Fibroblast of mammary gland (primary cell): ENCODE data around the gene GALNS.

ENCODE experiments used
- DNase-seq: peaks from one replicate; pipeline ENCODE4 v3.0.0-alpha.2; 2010; ENCODE audit warnings: low read depth
- H3K4me3 ChIP-seq: 2 replicates; pipeline ENCODE4 v1.5.1; 2011; ENCODE audit warnings: low read depth, mild to moderate bottlenecking, low read length, moderate library complexity; ENCODE audit not compliant: control insufficient read depth
- TF ChIP-seq, protein P1 (sequence below): conservative IDR thresholded peaks from 2 replicates; pipeline ENCODE4 v1.5.1; 2011; ENCODE audit warnings: low read depth, low read length, inconsistent platforms; ENCODE audit not compliant: control insufficient read depth, insufficient read depth

GALNS gene

DNA sequence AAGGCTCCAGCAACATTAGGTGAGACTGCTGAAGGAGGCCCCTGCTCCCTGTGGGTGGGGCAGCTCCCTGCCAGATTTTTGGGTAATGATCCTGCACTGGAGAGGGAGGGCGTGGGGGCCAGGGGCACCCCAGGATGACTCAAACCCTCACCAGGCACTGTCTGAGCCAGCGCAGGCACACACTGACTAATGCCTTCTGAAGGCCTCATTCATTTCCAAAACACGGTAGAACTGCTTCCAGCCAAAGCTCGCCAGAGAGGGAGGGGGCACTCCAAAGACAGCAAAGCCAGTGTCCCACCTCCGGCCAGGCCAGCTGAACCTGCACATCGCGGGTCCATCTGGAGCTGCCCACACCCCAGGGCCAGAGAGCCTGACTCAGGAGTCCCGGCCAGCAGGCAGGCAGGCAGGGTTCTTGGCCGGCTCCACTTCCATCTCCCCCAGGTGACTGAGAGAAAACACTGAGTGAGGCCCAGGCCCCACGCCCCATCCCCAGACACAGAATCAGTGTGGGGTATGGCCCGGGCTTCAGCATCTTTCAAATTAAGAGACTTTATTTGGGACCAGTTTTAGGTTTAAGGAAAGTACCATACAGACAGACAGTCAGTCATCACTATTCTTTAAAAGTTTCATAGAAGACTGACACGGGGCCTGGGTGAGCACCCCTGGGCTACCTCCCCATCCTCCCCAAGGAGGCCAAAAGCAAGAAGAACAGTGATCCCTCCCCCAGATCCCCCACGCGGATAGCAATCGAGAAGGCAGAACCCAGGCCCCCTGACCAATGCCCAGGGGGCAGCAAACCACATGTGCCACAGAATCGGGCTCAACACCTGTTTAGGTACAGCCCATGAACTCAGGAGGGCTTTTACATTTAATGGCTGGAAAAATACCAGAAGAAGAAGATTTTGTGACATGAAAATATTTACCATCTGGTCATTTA is 74.0 kb downstream of the GALNS start:
- H3K4me3 ChIP-seq, result peak overlapping the region; percentile 70
- peak; percentile 84 for DNase-seq
- TF ChIP-seq, protein P1, sequence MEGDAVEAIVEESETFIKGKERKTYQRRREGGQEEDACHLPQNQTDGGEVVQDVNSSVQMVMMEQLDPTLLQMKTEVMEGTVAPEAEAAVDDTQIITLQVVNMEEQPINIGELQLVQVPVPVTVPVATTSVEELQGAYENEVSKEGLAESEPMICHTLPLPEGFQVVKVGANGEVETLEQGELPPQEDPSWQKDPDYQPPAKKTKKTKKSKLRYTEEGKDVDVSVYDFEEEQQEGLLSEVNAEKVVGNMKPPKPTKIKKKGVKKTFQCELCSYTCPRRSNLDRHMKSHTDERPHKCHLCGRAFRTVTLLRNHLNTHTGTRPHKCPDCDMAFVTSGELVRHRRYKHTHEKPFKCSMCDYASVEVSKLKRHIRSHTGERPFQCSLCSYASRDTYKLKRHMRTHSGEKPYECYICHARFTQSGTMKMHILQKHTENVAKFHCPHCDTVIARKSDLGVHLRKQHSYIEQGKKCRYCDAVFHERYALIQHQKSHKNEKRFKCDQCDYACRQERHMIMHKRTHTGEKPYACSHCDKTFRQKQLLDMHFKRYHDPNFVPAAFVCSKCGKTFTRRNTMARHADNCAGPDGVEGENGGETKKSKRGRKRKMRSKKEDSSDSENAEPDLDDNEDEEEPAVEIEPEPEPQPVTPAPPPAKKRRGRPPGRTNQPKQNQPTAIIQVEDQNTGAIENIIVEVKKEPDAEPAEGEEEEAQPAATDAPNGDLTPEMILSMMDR, result no peak

DNA sequence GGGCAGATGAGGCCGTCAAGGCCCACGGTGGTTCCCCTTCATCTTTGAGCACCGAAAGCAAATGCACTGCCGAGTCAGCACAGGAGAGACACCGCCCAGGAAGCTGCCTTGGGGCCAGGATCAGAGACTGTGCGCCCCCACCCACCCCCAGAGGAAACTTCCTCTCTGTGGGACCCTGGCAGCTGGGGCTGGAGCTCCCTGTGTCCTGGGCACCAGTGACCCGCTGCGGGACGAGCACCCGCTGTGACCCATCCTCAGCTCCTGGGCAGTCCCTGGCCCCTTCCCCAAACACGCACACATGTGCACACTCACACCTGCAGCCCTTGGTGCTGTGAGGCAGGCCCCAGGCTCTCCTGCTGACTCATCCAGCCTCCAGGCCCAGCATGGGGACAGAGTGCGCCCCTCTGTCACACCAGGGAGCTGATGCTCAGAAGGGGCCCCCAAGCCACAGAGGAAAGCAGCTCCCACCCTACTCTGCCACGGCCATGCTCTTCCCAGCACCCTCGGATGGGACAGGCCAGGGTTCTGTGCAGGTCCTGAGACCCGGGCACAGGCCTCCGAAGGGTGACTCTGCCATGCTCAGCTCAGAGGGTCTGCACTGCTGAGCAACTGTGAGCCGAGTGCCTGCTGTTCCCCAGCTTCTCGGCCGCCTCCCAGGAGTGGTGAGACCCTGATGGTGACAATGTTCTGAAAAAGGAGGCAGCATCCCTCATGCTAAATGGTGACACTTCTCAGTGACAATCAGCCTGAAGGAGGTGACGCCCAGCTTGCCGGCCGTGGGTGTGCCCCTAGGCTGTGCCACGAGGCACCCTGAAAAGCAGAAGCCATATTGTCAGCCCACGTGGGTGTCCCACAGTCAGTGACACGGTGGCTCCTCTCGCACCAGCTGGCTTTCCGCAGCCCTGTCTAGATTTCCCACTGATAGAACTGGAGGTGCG is 75.3 kb downstream of the GALNS start:
- no peak for DNase-seq
- H3K4me3 ChIP-seq, result no peak overlapping the region
- TF ChIP-seq, protein P1, result no peak

DNA sequence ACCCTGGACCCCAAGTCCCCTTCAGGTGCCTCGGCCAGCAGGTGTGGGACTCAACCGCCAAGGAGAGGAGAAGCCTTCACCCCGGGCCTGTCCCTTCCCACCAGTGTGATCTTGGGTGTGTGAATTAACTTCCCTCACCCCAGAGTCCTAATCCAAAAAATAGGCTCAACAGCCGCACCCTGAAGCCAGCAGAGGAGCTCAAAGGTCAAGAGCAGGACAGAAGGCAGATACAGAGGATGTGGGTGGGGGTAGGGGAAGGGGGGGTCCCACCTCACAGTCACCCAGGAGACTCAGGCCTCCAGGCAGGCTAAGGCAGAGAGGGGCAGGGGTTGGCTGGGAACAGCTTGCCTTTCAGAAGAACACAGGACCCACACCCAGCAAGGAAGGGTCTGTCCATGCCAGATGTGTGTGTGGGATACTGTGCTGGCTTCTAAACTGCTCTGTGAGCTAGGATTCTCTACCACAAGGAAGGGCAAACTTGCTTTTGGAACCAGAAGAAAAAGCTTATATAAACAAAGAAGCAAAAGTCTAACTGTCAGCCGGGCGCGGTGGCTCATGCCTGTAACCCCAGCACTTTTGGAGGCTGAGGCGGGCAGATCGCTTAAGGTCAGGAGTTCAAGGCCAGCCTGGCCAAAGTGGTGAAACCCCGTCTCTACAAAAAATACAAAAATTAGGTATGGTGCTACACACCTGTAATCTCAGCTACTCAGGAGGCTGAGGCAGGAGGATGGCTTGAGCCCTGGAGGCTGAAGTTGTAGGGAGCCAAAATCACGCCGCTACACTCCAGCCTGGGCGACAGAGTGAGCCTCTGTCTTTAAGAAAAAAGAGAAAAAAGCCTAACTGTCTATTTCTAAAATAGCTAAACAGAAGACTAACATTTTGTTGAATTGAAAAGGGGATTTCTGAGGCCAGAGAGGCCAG is 76.3 kb downstream of the GALNS start:
- TF ChIP-seq, protein P1, result no peak
- DNase-seq, result no peak
- H3K4me3 ChIP-seq, result no peak overlapping the region

DNA sequence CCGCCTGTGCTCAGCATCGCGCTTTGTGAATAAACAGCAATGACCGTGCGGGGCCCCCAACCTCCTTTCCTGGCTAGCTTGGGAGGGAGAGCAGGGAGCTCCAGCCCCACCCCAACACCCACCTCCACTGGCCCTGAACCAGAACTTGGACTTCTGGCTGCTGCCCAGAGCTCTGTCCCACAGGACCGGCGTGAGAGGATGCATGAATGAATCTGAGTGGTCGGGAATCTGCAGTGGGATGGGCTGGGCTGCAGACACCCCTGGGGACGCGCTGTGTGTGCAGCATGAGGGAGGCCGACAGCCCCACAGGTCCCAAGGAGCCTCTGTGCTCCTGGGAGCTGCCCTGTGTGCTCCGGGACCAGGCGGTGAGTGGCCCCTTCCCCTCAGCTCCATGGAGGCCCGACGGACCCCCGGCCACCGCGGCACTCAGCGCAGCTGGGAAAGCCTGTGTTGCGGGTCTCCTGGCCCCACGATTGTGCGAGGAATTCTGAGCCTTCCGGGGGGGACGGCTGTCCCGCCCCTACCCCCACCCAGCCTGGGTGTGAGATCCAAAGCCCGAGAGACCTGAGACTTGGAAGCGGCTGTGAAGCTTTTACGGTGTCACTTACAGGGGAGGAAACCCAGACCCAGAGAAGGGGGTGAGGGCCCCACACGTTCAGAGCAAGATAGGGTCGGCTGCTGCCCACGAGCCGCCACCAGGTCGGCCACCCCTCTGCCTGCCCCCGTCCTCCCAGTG is 77.2 kb downstream of the GALNS start:
- peak; percentile 65 for DNase-seq
- TF ChIP-seq, protein P1, result no peak

DNA sequence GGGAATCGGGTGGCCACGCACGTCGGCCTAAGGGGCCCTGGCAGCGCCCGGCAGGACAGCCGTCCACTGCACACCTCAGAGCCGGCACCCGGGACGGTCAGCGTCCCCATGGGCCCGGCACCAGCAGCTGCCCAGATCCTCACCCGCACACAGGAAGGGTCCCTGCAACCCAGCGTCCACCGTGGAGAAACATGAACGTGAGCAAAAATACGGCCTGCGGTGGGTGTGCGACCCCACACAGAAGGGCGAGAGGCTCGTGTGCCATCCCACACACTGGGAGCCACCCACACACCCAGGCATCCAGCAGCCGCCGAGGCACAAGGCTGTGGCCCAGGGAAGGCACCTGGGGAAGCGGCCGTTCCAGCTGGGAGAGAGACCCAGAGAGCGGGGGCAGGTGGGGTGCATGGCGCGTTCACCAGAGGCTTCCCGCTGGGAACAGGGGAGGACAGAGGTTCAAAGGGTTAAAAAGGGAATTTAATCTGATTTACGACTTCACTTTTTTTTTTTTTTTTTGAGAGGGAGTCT is 78.1 kb downstream of the GALNS start:
- H3K4me3 ChIP-seq, result no peak overlapping the region
- TF ChIP-seq, protein P1, result no peak
- no peak for DNase-seq

More for the DNA sequence above, 77.2 kb downstream of the GALNS start:
- H3K4me3 ChIP-seq, result no peak overlapping the region
